ENCODE results near the gene NTN3. TPM values are rescaled to one million over a fixed set of nuclear protein-coding genes. Genes with fewer than 3 reads are reported as not detected.

The NTN3 gene
- total RNA-seq, 2 donors from 2014 or later: 1.4 TPM; not detected in 1

DNA sequence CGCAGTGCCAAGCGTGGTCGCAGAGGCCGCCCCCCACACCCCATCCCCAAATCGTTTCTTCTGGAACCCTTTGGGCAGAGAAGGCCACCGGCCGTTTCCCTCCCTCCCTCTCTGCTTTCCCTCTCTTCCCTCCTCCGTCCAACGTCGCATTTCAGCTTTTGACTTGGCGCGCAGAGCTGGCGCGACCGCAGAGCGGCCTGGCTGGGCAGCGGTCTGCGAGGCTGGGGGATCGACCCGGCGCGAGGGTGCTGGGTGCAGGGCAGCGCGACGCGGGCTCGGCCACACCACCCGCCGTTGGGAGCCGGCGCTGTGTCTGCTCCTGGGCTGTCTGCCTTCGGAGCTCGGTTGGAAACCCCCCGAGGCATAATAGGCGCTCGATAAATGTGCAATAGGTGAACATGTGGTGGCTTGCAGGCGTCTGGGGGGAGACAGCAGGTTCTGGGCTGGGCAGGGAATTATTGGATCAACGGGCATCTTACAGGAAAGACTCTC, 2.8 kb upstream of the NTN3 start:
- peaks cover 7% of the 10 kb centered on the region for H3K4me1 ChIP-seq (replicated peaks)
- peak overlapping the region; percentile 36 to 49 for H3K4me3 ChIP-seq
- under 1% methylated on average over 38 of the region's 38 CpGs for WGBS
- H3K27me3 ChIP-seq (replicated peaks; ENCODE audit: insufficient read depth): no peaks in the 10 kb centered on the region
- DNase-seq (ENCODE audit: low spot score): peak; percentile 56
- peak overlapping the region; percentile 45 to 55 for H3K27ac ChIP-seq
- no peaks in the 10 kb centered on the region for H3K9me3 ChIP-seq
- intact Hi-C loops (cut with DNase I): no loop called here
- TF ChIP-seq, protein P1, sequence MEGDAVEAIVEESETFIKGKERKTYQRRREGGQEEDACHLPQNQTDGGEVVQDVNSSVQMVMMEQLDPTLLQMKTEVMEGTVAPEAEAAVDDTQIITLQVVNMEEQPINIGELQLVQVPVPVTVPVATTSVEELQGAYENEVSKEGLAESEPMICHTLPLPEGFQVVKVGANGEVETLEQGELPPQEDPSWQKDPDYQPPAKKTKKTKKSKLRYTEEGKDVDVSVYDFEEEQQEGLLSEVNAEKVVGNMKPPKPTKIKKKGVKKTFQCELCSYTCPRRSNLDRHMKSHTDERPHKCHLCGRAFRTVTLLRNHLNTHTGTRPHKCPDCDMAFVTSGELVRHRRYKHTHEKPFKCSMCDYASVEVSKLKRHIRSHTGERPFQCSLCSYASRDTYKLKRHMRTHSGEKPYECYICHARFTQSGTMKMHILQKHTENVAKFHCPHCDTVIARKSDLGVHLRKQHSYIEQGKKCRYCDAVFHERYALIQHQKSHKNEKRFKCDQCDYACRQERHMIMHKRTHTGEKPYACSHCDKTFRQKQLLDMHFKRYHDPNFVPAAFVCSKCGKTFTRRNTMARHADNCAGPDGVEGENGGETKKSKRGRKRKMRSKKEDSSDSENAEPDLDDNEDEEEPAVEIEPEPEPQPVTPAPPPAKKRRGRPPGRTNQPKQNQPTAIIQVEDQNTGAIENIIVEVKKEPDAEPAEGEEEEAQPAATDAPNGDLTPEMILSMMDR (IDR thresholded peaks at IDR 0.05): no peak
- peak; percentile 32 for TF ChIP-seq POLR2AphosphoS5 (IDR thresholded peaks at IDR 0.05)
- H3K36me3 ChIP-seq: no peaks in the 10 kb centered on the region

DNA sequence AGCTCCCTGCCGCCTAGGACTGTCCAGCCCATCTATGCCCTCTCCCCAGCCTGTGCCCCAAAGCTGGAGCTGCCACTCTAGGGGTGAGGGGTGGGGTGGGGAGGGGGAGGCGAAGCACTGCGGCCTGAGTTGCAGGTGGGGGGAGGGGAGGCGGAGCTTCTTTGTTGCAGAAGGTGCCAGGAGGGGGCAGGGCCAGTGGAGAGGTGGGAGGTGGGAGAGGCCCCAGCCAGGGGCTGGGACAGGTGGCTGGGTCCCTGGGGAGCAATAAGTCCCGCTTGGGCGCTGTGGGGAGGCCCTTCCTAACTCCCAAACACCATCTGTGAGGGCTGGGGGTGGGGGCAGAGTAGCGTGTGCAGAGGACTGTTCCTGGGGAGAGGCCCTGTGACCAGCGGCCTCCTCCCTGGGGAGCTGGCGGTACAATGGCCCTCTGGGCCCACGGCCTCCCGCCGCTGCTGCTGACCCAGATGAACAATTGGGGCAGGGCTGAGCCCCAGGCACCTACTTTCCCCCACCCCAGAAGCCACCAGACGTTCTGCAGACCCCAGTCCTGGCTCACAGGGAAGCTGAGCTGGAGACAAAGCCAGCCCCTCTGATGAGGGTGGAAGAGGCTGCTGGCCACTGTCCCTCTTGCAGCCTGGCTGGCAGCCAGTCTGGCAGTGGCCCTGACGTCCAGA, 2.2 kb upstream of the NTN3 start:
- 21% methylated on average over 14 of the region's 14 CpGs for WGBS
- no peak overlapping the region for H3K4me3 ChIP-seq

DNA sequence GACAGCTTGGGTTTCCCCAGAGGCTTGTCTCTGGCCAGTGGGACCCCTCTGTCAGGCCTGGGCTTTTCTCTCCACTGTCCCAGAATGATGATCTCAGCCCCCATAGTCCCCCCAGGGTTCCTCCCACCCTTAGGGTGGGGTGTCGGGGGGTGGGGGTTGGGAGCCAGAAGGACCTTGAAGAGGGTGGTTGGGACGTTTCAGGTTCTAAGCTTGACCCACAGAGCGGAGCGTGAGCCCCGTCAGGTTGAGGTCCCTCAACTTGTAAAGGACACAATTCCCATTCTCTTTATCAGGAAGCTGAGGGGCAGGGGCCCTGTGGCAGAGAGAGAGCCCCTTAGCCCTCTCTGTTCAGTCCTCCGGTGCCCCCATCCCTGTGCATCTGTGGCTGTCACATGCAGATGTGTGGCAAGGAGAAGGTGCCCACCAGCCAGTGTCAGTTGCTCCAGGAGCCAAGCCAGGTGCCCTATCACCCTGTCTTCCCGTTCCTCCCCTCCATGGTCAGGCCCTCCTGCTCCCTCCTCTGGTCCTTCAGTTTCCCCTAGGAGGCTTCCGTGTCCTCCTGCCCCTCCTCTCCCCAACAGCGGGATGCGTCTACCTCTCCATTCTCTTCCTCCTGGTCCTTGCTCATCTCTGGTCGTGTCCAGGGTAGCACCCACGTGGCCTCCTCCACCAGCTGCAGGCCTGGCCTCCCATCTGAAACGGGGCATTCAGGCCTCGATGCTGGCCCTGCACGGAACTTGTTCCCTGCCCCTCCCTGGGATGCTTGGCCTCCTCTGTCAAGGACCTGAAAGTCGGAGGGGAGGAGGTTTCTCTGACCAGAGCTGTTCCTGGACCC, 1.5 kb upstream of the NTN3 start:
- 70% methylated on average over 16 of the region's 16 CpGs for WGBS
- Histone ChIP-seq H3K4me1 (replicated peaks) (peaks cover 12% of the 10 kb centered on the region), H3K9me3 (no peaks in the 10 kb centered on the region), H3K4me3 (no peak overlapping the region), H3K27me3 (replicated peaks; ENCODE audit: insufficient read depth) (no peaks in the 10 kb centered on the region), H3K27ac (no peak overlapping the region), H3K36me3 (no peaks in the 10 kb centered on the region)
- DNase-seq (ENCODE audit: low spot score): no peak
- TF ChIP-seq, protein P1 (IDR thresholded peaks at IDR 0.05): no peak
- TF ChIP-seq POLR2AphosphoS5 (IDR thresholded peaks at IDR 0.05) (no peak), POLR2A (IDR thresholded peaks at IDR 0.05) (no peak)
- intact Hi-C loops (cut with DNase I): no loop called here

More for the DNA sequence above, 2.2 kb upstream of the NTN3 start:
- intact Hi-C loops (cut with DNase I): no loop called here
- peaks cover 12% of the 10 kb centered on the region for H3K4me1 ChIP-seq (replicated peaks)
- H3K9me3 ChIP-seq: no peaks in the 10 kb centered on the region
- no peak for TF ChIP-seq POLR2A (IDR thresholded peaks at IDR 0.05)
- TF ChIP-seq POLR2AphosphoS5 (IDR thresholded peaks at IDR 0.05): no peak
- TF ChIP-seq, protein P1 (IDR thresholded peaks at IDR 0.05): no peak
- H3K27me3 ChIP-seq (replicated peaks; ENCODE audit: insufficient read depth): no peaks in the 10 kb centered on the region
- no peak overlapping the region for H3K27ac ChIP-seq
- H3K36me3 ChIP-seq: no peaks in the 10 kb centered on the region
- no peak for DNase-seq (ENCODE audit: low spot score)

DNA sequence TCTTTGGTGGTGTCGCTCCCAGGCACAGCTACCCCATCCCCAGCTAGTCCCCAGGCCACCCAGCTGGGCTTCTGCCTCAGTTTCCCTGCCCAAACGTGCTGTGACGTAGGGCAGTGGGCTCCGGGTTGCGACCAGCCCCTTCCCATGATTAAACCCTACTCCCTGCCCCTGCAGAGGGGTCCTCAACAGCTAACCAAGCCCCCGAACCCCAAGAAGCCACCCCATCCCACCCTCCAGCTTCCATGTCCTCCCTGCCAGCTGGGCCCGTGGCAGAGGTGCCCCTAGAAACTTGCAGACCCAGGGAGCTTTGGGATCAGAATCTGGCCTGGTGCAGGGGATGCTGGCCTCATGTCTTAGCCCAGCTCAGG, 879 bp upstream of the NTN3 start:
- no peaks in the 10 kb centered on the region for H3K9me3 ChIP-seq
- intact Hi-C loops (cut with DNase I): no loop called here
- no peaks in the 10 kb centered on the region for H3K27me3 ChIP-seq (replicated peaks; ENCODE audit: insufficient read depth)
- H3K4me1 ChIP-seq (replicated peaks): peaks cover 12% of the 10 kb centered on the region
- H3K36me3 ChIP-seq: no peaks in the 10 kb centered on the region
- TF ChIP-seq, protein P1 (IDR thresholded peaks at IDR 0.05): no peak
- no peak for TF ChIP-seq POLR2AphosphoS5 (IDR thresholded peaks at IDR 0.05)
- no peak for TF ChIP-seq POLR2A (IDR thresholded peaks at IDR 0.05)
- H3K4me3 ChIP-seq: no peak overlapping the region
- 85% methylated on average over 6 of the region's 7 CpGs for whole genome bisulfite sequencing
- DNase-seq (ENCODE audit: low spot score): no peak
- H3K27ac ChIP-seq: no peak overlapping the region
